Measurements from ENCODE around the gene FAM76B.
A peak's percentile ranks its signal among the peaks of the same experiment; 100 is the strongest.
"Not testable (repeated sequence)": the region's sequence is repeated elsewhere in the genome, so short reads cannot be mapped to it uniquely, and the experiment has no call there.

FAM76B gene

GRCh38 chr11:95831198-95831883 is 41.8 kb upstream of the FAM76B start:
- TF ChIP-seq CSRNP3 (CRISPR knock-in tag; IDR thresholded peaks at IDR 0.05) (no peak), PPARA (CRISPR knock-in tag; IDR thresholded peaks at IDR 0.05; ENCODE audit: borderline replicate concordance) (no peak), CSDC2 (CRISPR knock-in tag; IDR thresholded peaks at IDR 0.05) (no peak), BACH2 (CRISPR knock-in tag; IDR thresholded peaks at IDR 0.05; ENCODE audit: borderline replicate concordance) (no peak), GLIS3 (CRISPR knock-in tag; IDR thresholded peaks at IDR 0.05) (no peak), ZFP30 (CRISPR knock-in tag; IDR thresholded peaks at IDR 0.05) (no peak), ISL1 (CRISPR knock-in tag; IDR thresholded peaks at IDR 0.05) (peak; percentile 92), PATZ1 (CRISPR knock-in tag; IDR thresholded peaks at IDR 0.05; ENCODE audit: borderline replicate concordance) (peak; percentile 66), ZNF565 (CRISPR knock-in tag; conservative IDR thresholded peaks at IDR 0.05; ENCODE audit: low read depth) (no peak), TOX (CRISPR knock-in tag; IDR thresholded peaks at IDR 0.05; ENCODE audit: borderline replicate concordance) (peak; percentile 45; the same call in 1 of the 2 replicates), RARB (CRISPR knock-in tag; IDR thresholded peaks at IDR 0.05) (no peak; the same call in 1 of the 2 replicates), ZNF70 (CRISPR knock-in tag; IDR thresholded peaks at IDR 0.05) (no peak)
- peak; percentile 74 for ATAC-seq

GRCh38 chr11:95829580-95830259 is 40.1 kb upstream of the FAM76B start:
- ATAC-seq = peak; percentile 73
- TF ChIP-seq ISL1 (CRISPR knock-in tag; IDR thresholded peaks at IDR 0.05) = peak; percentile 47
- TF ChIP-seq ZNF565 (CRISPR knock-in tag; conservative IDR thresholded peaks at IDR 0.05; ENCODE audit: low read depth) = no peak

GRCh38 chr11:95827696-95828095 is 38.1 kb upstream of the FAM76B start:
- TF ChIP-seq ZNF565 (CRISPR knock-in tag; conservative IDR thresholded peaks at IDR 0.05; ENCODE audit: low read depth) (no peak), POU6F1 (CRISPR knock-in tag; IDR thresholded peaks at IDR 0.05; ENCODE audit: borderline replicate concordance, low read depth) (no peak), CSRNP3 (CRISPR knock-in tag; IDR thresholded peaks at IDR 0.05) (no peak)
- no peak for ATAC-seq

GRCh38 chr11:95821640-95822039 is 32.1 kb upstream of the FAM76B start:
- no peak for TF ChIP-seq ZC3H10 (CRISPR knock-in tag; IDR thresholded peaks at IDR 0.05)
- TF ChIP-seq CREB5 (CRISPR knock-in tag; IDR thresholded peaks at IDR 0.05; ENCODE audit: low read depth) = no peak
- TF ChIP-seq ZFP3 (CRISPR knock-in tag; IDR thresholded peaks at IDR 0.05) = no peak
- TF ChIP-seq ESRRG (CRISPR knock-in tag; IDR thresholded peaks at IDR 0.05) = no peak
- peak; percentile 75 for ATAC-seq

- no peak for ATAC-seq
- no peak for TF ChIP-seq PPARA (CRISPR knock-in tag; IDR thresholded peaks at IDR 0.05; ENCODE audit: borderline replicate concordance)
These were observed 26.5 kb upstream of the FAM76B start for GRCh38 chr11:95816037-95816436.

- not testable (repeated sequence) for ATAC-seq
These were observed 21.5 kb upstream of the FAM76B start for GRCh38 chr11:95811052-95811451.

GRCh38 chr11:95806464-95806863 is 16.9 kb upstream of the FAM76B start:
- ATAC-seq = not testable (repeated sequence)

Data from SK-N-SH treated with all-trans-retinoic acid at 6 μM for 48 hours (cell line).